OCI-LY7 (cell line): ENCODE measurements around the gene ZNF200.

ENCODE experiments used
- CTCF ChIP-seq: fragments of 200-600 bp; sonication (generic); conservative IDR thresholded peaks from 2 replicates; pipeline ENCODE4 v1.5.1; 2014; ENCODE audit warnings: mild to moderate bottlenecking, antibody characterized with exemption, low read length, moderate library complexity, mixed read lengths
- EZH2phosphoT487 ChIP-seq: fragments of 200-600 bp; sonication (generic); IDR thresholded peaks from 2 replicates; pipeline ENCODE4 v1.6.1; 2018; ENCODE audit warnings: low read depth, borderline replicate concordance, mild to moderate bottlenecking, mixed run types, antibody characterized with exemption, low read length, moderate library complexity, mixed read lengths

GRCh38 chr16:3223913-3224515 is 10.9 kb downstream of the ZNF200 start:
- TF ChIP-seq CTCF = no peak
- no peak for TF ChIP-seq EZH2phosphoT487
